ENCODE data around the gene TMIGD2. TPM values are rescaled to one million over a fixed set of nuclear protein-coding genes. Genes with fewer than 3 reads are reported as not detected.

TMIGD2 gene
- total and polyA plus RNA-seq, 4 donors = 0.16 to 0.94 (median 0.48) TPM

DNA sequence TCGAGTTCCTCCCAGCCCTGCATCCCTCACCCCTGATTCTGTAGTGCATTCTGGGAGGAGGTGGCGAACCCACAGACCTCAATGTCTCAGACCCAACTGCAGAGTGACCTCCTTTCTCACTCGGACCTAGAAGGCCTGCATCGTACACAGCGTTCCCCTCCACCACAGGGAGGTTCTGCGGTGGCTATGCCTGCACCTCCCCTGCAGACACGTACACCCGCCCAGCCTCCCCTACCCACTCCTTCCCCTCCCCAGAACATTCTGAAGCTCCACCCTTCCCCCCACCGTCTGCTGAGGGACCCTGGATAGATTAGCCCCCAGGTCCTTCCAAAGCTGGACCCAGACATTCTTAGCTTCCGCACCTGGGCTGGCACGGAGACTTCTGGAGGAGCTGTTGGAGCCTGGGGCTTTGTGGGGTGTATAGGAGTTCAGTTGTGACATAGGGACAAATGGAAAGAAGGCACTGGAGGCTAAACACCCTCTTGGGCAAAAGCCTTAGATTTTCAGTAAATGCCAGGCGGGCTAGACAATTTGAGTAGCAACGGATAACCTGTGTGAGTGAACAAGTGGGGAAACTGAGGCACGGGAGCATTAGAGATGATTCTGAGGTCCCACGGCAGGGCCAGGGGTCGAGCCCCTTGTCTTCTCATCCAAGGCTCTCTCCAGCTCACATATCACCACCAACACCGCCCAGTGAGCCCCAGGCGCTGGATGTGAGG lies 1.8 kb upstream of the TMIGD2 start:
- no peak for DNase-seq (ENCODE audit: low spot score)
- Histone ChIP-seq H3K9ac (ENCODE audit: low read depth in 1 of 2, low read length in 2 of 2) (no peak overlapping the region), H3K27me3 (ENCODE audit: control insufficient read depth in 4 of 4, insufficient read depth in 4 of 4, low read length in 3 of 4) (no peaks in the 10 kb centered on the region), H3K4me1 (ENCODE audit: control insufficient read depth in 4 of 4, insufficient read depth in 4 of 4, low read length in 3 of 4) (no peaks in the 10 kb centered on the region), H3K36me3 (ENCODE audit: control insufficient read depth in 4 of 4, insufficient read depth in 3 of 4, low read depth in 1 of 4, low read length in 3 of 4) (no peaks in the 10 kb centered on the region), H3K9me3 (ENCODE audit: control insufficient read depth in 4 of 4, low read length in 3 of 4) (no peaks in the 10 kb centered on the region), H3K27ac (ENCODE audit: low read depth in 1 of 2, low read length in 2 of 2) (no peak overlapping the region), H3K4me3 (ENCODE audit: low read depth in 1 of 3, low read length in 3 of 3) (no peak overlapping the region)
- 53% methylated on average over 18 of the region's 18 CpGs for WGBS
- TF ChIP-seq TAF1 (conservative IDR thresholded peaks at IDR 0.05) = no peak
- no peak for TF ChIP-seq FOXA1 (IDR thresholded peaks at IDR 0.05)
- TF ChIP-seq EGR1 (IDR thresholded peaks at IDR 0.05; ENCODE audit: low read depth in 2 of 2) = no peak
- no peak for TF ChIP-seq SP1 (IDR thresholded peaks at IDR 0.05)
- TF ChIP-seq, protein P1, sequence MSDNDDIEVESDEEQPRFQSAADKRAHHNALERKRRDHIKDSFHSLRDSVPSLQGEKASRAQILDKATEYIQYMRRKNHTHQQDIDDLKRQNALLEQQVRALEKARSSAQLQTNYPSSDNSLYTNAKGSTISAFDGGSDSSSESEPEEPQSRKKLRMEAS (IDR thresholded peaks at IDR 0.05) = no peak

DNA sequence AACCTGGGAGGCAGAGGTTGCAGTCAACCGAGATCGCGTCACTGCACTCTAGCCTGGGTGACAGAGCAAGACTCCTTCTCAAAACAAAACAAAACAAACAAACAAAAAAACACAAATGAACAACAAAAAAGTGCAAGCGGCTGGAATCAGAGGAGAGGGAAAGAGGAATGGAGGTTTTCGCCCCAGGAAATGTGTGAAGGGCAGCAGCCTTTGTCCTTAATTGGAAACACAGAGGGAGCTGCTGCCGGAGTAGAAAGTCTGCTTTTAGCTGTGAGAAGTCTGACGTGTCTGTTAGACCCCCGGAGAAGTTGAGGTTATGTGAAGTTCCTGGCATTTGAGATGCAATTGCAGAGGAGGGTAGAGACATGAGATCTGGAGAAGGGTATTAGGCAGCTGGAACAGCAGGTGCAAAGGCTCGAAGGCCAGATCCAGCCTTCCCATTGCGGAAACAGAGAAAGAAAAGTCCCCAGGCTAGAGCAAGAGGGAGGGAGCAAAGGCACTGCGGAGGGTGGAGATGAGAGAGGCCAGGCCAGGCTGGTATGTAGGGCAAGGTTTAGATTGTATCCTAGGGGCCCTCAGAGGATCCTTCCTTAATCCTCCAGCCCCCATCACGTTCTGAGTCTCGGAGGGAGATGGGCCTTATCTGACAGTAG lies 473 bp downstream of the TMIGD2 start:
- Histone ChIP-seq H3K27me3 (ENCODE audit: control insufficient read depth in 4 of 4, insufficient read depth in 4 of 4, low read length in 3 of 4) (no peaks in the 10 kb centered on the region), H3K9me3 (ENCODE audit: control insufficient read depth in 4 of 4, low read length in 3 of 4) (no peaks in the 10 kb centered on the region), H3K9ac (ENCODE audit: low read depth in 1 of 2, low read length in 2 of 2) (no peak overlapping the region), H3K27ac (ENCODE audit: low read depth in 1 of 2, low read length in 2 of 2) (no peak overlapping the region), H3K4me1 (ENCODE audit: control insufficient read depth in 4 of 4, insufficient read depth in 4 of 4, low read length in 3 of 4) (no peaks in the 10 kb centered on the region), H3K4me3 (ENCODE audit: low read depth in 1 of 3, low read length in 3 of 3) (no peak overlapping the region), H3K36me3 (ENCODE audit: control insufficient read depth in 4 of 4, insufficient read depth in 3 of 4, low read depth in 1 of 4, low read length in 3 of 4) (no peaks in the 10 kb centered on the region)
- 77% methylated on average over 13 of the region's 13 CpGs for WGBS
- no peak for DNase-seq (ENCODE audit: low spot score)
- TF ChIP-seq TAF1 (conservative IDR thresholded peaks at IDR 0.05) (no peak), EGR1 (IDR thresholded peaks at IDR 0.05; ENCODE audit: low read depth in 2 of 2) (no peak)
- TF ChIP-seq, protein P2, sequence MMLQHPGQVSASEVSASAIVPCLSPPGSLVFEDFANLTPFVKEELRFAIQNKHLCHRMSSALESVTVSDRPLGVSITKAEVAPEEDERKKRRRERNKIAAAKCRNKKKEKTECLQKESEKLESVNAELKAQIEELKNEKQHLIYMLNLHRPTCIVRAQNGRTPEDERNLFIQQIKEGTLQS (IDR thresholded peaks at IDR 0.05) = no peak

DNA sequence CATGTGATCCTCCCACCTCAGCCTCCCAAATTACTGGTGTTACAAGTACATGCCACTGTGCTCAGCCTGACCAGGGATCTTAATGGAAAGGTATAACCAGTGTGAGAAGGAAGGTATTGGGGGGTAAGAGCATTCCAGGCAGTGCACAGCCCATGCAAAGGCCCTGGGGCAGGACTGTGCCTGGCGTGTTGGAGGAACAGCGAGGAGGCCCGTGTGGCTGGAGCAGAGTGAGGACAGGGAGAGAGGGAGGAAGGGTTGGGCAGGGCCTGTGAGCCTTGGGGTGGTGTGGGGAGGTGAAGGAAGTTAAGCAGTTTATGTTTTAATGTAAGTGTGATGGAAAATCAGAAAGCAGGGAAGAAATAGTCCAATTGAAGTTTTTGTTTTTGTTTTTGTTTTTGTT lies 1.6 kb downstream of the TMIGD2 start:
- H3K9me3 ChIP-seq (ENCODE audit: control insufficient read depth in 4 of 4, low read length in 3 of 4) = no peaks in the 10 kb centered on the region
- no peak for DNase-seq (ENCODE audit: low spot score)
- TF ChIP-seq ZBTB33 (IDR thresholded peaks at IDR 0.05) = no peak
- TF ChIP-seq HNF4G (IDR thresholded peaks at IDR 0.05) = no peak
- no peak overlapping the region for H3K9ac ChIP-seq (ENCODE audit: low read depth in 1 of 2, low read length in 2 of 2)
- H3K27me3 ChIP-seq (ENCODE audit: control insufficient read depth in 4 of 4, insufficient read depth in 4 of 4, low read length in 3 of 4) = no peaks in the 10 kb centered on the region
- H3K36me3 ChIP-seq (ENCODE audit: control insufficient read depth in 4 of 4, insufficient read depth in 3 of 4, low read depth in 1 of 4, low read length in 3 of 4) = no peaks in the 10 kb centered on the region
- no peak overlapping the region for H3K4me3 ChIP-seq (ENCODE audit: low read depth in 1 of 3, low read length in 3 of 3)
- no peak overlapping the region for H3K27ac ChIP-seq (ENCODE audit: low read depth in 1 of 2, low read length in 2 of 2)
- no peaks in the 10 kb centered on the region for H3K4me1 ChIP-seq (ENCODE audit: control insufficient read depth in 4 of 4, insufficient read depth in 4 of 4, low read length in 3 of 4)
- WGBS = 95% methylated on average over 3 of the region's 3 CpGs
